Heart right ventricle (tissue), 16 donors: Measurements from ENCODE around the gene FRY. TPM values are rescaled to one million over a fixed set of nuclear protein-coding genes. Genes with fewer than 3 reads are reported as not detected.
A peak's percentile ranks its signal among the peaks of the same experiment; 100 is the strongest.

Experiments
- ATAC-seq, 8 donors: fragments of 200-7000 bp; cut with Tn5 transposase; one replicate each; pipeline ENCODE4 v1.9.1; 2020; ENCODE audit warnings: mild to moderate bottlenecking in 8 of 8, moderate library complexity in 8 of 8, moderate number of reproducible peaks in 1 of 8
- DNase-seq, 2 donors: peaks; one replicate each; pipeline ENCODE4 v3.0.0-alpha.2; 2020
- H3K27ac ChIP-seq, 10 donors: fragments of 200-600 bp; sonication (generic) in 2 of 10; one replicate each; pipeline versions ENCODE4 v1.5.0 to v1.8.0; 2020 to 2022; ENCODE audit warnings: mild to moderate bottlenecking in 3 of 10
- H3K27me3 ChIP-seq, 7 donors: fragments of 200-600 bp; one replicate each; pipeline ENCODE4 v1.8.0; 2021 to 2022; ENCODE audit warnings: mild to moderate bottlenecking in 2 of 7
- H3K36me3 ChIP-seq, 9 donors: fragments of 200-600 bp; sonication (generic) in 1 of 9; one replicate each; pipeline versions ENCODE4 v1.5.0 to v1.8.0; 2020 to 2022; ENCODE audit warnings: mild to moderate bottlenecking in 2 of 9
- H3K4me1 ChIP-seq, 9 donors: fragments of 200-600 bp; sonication (generic) in 1 of 9; one replicate each; pipeline versions ENCODE4 v1.5.0 to v1.8.0; 2020 to 2022; ENCODE audit warnings: mild to moderate bottlenecking in 4 of 9
- H3K4me3 ChIP-seq, 10 donors: fragments of 200-600 bp; sonication (generic) in 2 of 10; one replicate each; pipeline versions ENCODE4 v1.5.0 to v1.8.0; 2020 to 2022; ENCODE audit warnings: mild to moderate bottlenecking in 7 of 10, moderate library complexity in 2 of 10
- H3K9me3 ChIP-seq, 11 donors: fragments of 200-600 bp in 10 of 11; sonication (generic) in 2 of 11; one replicate each; pipeline versions ENCODE4 v1.5.0 to v1.8.0; 2013 to 2022; ENCODE audit warnings: mild to moderate bottlenecking in 2 of 11, control low read depth in 1 of 11, moderate library complexity in 1 of 11
- WGBS, 2 donors: extraction: QIAGEN DNeasy Blood & Tissue Kit; methylation state at CpG; one replicate each; pipeline ENCODE4 v1.1.7; 2013; ENCODE audit warnings: inconsistent platforms in 1 of 2; 5-methylcytosine and 5-hydroxymethylcytosine counted together
- intact Hi-C, 10 donors: fragments of 100-400 bp; cut with DNase I; formaldehyde crosslinking; loops; one replicate each; pipeline versions ENCODE4 v1.11.1 to v1.14.2; 2022
- polyA plus RNA-seq, 2 donors: library from polyadenylated mRNA; stranded (reverse); fragments of 200-250 nt; gene quantifications; one replicate each; pipeline ENCODE4 v1.2.3, GENCODE V29; 2013
- total RNA-seq, 10 donors: library from RNA; stranded (reverse); fragmentation: NEBNext Ultra II Directional in 3 of 10; extraction: Animal tissue kit (Norgen Biotek cat#: 25700) in 3 of 10; gene quantifications; one replicate each; pipeline versions ENCODE4 v1.2.1 to v1.2.4, GENCODE V29; 2021 to 2023
- TF ChIP-seq, protein P1 (sequence below), 9 donors: fragments of 200-600 bp; sonication (generic) in 2 of 9; IDR thresholded peaks; one replicate each; pipeline versions ENCODE4 v1.5.0 to v1.8.0; 2021 to 2022; ENCODE audit warnings: antibody characterized with exemption in 9 of 9, mild to moderate bottlenecking in 5 of 9, moderate library complexity in 1 of 9
- donor health status: Arrhythmogenic right ventricular cardiomyopathy.
- donor health status: ischemic (EF 13 %, LVEDD 7.1; RV severe dilation, severe dysfunction).
- donor health status: healthy with polysubstance abuse.
- donor health status: DM: no; HTN: yes; CAD: no.
- donor health status: DM: no; HTN: no; CAD: no.
- donor health status: ischemic (EF 25% LVEDD 6.9; RV normal size, moderate dysfunction).
- donor health status: ischemic (EF 25% LVEDD 5.7; RV mildly dilated, moderate dysfunction).
- donor health status: healthy.
- donor health status: DM: yes; HTN: yes; CAD: no.
- donor health status: Ischemic cardiomyopathy.
- donor health status: ischemic (EF 35%, LVEDD 5.7; RV mildly dilated, moderate dysfunction).
- donor health status: nonischemic (EF 11% LVEDD 7.7; RV severe dilation, severe dysfunction).
- donor health status: DM: yes; HTN: yes; CAD: no.
- donor health status: PGD.
- donor health status: ischemic (EF 29% LVEDD 5.4; RV normal size, mild dysfunction).
- donor health status: nonischemic (EF 23%, LVEDD 6.1; RV moderate dilation, normal function).

Gene FRY
- total and polyA plus RNA-seq, 12 donors: 24.9 to 268 (median 207) TPM

DNA sequence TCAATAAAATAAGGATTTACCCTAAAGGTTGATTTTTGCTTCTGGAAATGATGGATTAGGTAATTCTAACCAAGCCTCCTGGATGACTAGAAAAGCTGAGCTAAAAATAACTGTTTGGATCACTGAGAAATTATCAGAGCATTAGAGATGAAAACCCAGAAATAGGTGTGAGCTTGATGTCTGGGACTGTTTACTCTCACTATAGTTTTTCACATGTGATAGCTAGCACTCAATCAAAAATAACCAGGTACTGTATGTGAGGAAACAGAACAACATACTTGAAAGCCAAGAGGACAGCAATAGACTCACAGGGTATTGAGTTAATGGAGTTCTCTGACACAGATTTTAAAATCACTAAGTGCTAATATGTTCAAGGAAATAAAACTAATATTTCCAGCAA lies 274.1 kb downstream of the FRY start:
- ATAC-seq: peak in 3 of 8 donors; percentile 32 to 73 (median 47)
- no peaks in the 10 kb centered on the region for H3K36me3 ChIP-seq
- H3K27me3 ChIP-seq: no peaks in the 10 kb centered on the region
- TF ChIP-seq, protein P1, sequence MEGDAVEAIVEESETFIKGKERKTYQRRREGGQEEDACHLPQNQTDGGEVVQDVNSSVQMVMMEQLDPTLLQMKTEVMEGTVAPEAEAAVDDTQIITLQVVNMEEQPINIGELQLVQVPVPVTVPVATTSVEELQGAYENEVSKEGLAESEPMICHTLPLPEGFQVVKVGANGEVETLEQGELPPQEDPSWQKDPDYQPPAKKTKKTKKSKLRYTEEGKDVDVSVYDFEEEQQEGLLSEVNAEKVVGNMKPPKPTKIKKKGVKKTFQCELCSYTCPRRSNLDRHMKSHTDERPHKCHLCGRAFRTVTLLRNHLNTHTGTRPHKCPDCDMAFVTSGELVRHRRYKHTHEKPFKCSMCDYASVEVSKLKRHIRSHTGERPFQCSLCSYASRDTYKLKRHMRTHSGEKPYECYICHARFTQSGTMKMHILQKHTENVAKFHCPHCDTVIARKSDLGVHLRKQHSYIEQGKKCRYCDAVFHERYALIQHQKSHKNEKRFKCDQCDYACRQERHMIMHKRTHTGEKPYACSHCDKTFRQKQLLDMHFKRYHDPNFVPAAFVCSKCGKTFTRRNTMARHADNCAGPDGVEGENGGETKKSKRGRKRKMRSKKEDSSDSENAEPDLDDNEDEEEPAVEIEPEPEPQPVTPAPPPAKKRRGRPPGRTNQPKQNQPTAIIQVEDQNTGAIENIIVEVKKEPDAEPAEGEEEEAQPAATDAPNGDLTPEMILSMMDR (IDR thresholded peaks at IDR 0.05): no peak
- no peak overlapping the region for H3K27ac ChIP-seq
- no peak overlapping the region for H3K4me3 ChIP-seq
- intact Hi-C loops: loop anchor here in 4 of 10 donors (5.0 to 10.0 kb wide), 5 partner anchors 61 to 478 kb away; no protein-coding TSS in a partner anchor
- H3K4me1 ChIP-seq: peaks cover 0 to 13% (median 9%) of the 10 kb centered on the region in 9 donors
- H3K9me3 ChIP-seq: peaks cover 0 to 7% (median 0%) of the 10 kb centered on the region in 11 donors
- no peak for DNase-seq

DNA sequence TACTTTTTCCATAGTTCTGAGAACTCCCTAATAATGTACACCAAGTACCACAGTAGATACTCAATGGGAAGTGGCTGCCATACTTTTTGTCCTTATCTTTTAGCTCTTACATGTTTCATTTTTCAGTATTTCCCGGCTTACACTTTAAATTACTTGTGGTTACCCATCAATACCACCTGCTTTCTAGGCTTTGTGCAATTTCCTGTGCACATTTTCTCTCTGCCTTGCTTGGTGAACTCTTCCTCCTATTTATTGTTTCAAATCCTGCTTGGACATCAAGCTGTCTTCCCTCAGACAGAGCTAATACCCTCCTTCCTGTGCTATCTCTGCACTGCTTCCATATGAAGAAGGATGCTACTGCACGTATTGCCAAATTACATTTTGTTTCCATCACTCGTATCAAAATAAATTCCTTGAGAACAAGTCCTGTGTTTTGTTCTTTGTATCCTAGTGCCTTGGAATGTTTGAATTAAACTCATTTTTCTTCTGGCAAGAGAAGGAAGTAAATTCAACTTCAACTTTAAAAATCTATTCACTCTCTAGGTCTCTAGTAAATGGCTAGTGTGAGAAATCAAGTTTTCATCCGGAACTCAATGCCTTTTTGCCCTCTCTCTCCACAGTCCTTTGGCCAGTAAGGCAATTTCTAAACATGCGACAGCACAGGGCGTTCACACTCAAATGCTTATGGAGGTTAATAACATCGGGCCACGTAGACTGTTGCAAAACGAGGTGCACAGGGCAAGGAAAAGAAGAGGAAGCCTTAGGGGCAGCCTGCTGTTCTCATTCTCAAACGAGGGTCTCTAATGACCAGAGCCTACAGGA lies 277.9 kb downstream of the FRY start:
- Histone ChIP-seq H3K36me3 (no peaks in the 10 kb centered on the region), H3K9me3 (peaks cover 0 to 7% (median 0%) of the 10 kb centered on the region in 11 donors), H3K4me1 (peaks cover 0 to 18% (median 9%) of the 10 kb centered on the region in 9 donors), H3K4me3 (peak overlapping the region in 7 of 10 donors; percentile 9 to 39 (median 33)), H3K27me3 (no peaks in the 10 kb centered on the region), H3K27ac (peak overlapping the region in 3 of 10 donors; percentile 17 to 42 (median 23))
- TF ChIP-seq, protein P1 (IDR thresholded peaks at IDR 0.05): no peak
- DNase-seq: no peak
- peak; percentile 9 to 59 (median 44) for ATAC-seq
- intact Hi-C loops: loop anchor here (1.0 to 10.0 kb wide), 12 partner anchors 62 to 485 kb away; no protein-coding TSS in a partner anchor
- WGBS, 2 donors: 47 to 53% methylated on average over 10 of the region's 10 CpGs

DNA sequence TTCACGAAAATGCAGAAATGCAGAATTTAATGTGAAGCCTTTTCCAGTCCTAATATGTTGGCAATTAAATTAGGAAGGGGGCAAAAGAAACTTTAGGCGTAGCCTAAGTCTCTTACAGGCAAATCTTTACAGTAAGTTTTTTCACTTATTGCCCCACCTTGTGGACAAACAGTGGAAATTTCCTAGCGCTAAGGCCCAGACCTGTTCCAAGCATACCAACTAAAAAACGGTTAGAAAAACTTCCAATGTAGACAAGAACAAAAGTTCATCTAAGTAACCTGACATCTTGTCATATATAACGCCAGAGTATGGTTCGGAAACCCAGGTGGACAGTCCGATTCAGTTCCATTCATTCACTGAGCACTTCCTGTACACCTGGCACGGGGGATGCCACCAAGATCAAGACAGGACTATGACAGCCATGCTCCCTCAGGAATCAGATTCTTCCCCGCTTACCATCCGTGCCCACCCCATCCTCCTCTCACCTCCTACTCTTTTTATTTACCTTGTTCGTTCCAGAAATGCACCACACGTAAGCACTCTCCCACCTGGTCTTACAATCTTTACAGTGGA lies 278.6 kb downstream of the FRY start:
- 36 to 45% methylated on average over 12 of the region's 12 CpGs for WGBS, 2 donors
- Histone ChIP-seq H3K36me3 (no peaks in the 10 kb centered on the region), H3K27ac (peak overlapping the region in 3 of 10 donors; percentile 17 to 42 (median 23)), H3K27me3 (no peaks in the 10 kb centered on the region), H3K9me3 (peaks cover 0 to 6% (median 0%) of the 10 kb centered on the region in 11 donors), H3K4me3 (peak overlapping the region in 7 of 10 donors; percentile 9 to 39 (median 33)), H3K4me1 (peaks cover 0 to 23% (median 9%) of the 10 kb centered on the region in 9 donors)
- ATAC-seq (peak; percentile 66 to 84 (median 75)), DNase-seq (peak in 1 of 2 donors; percentile 13)
- intact Hi-C loops: loop anchor here in 8 of 10 donors (1.0 to 10.0 kb wide), 8 partner anchors 63 to 485 kb away; no protein-coding TSS in a partner anchor
- TF ChIP-seq, protein P1 (IDR thresholded peaks at IDR 0.05): peak; percentile 65 to 85 (median 76)

DNA sequence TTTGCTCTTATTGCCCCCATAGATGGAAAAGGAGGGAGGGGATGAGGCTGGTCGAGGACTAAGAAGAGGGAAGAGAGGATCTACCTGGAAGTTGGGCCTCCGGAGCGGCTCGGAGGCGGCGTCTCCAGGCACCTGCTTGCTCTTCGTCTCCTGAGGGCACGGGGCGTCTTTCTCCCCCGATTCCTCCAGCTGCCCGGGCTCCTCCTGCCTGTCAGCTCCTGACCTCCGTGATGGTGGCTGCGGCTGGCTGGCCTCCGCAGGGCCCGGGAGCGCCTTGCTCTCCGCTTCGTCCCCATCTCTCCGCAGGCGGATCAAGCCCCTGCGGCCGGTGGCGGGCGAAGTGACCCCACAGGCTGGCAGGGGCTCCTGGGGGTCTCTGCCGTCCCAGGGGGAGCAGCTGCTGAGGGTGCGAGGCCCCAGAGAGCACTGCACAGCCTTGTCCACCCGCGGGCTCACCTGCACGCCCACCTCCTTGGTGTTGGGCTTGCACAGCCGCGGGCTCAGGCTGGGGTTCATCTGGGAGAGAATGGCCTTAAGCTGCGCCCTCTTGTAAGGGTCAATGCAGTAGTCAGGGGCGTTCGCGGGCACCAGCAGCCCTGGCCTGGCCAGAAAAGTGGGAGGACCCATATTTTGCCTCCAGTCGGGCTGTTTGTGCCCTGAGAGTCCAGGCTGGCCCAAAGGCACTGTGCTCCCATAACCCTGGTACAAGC lies 279.8 kb downstream of the FRY start:
- Histone ChIP-seq H3K4me1 (peaks cover 0 to 27% (median 9%) of the 10 kb centered on the region in 9 donors), H3K4me3 (no peak overlapping the region), H3K27ac (no peak overlapping the region), H3K36me3 (no peaks in the 10 kb centered on the region), H3K27me3 (no peaks in the 10 kb centered on the region), H3K9me3 (no peaks in the 10 kb centered on the region)
- WGBS, 2 donors: 91% methylated on average over 36 of the region's 36 CpGs
- ATAC-seq (no peak), DNase-seq (peak in 1 of 2 donors; percentile 18)
- TF ChIP-seq, protein P1 (IDR thresholded peaks at IDR 0.05): no peak
- intact Hi-C loops: loop anchor here in 8 of 10 donors (2.0 to 10.0 kb wide), 7 partner anchors 64 to 487 kb away; no protein-coding TSS in a partner anchor
